IPS-18a (cell line): ENCODE measurements around the gene JAZF1.

ENCODE experiments used
- H3K27ac ChIP-seq: one replicate; pipeline ENCODE4 v1.5.1; 2013; ENCODE audit warnings: low read length
- H3K27me3 ChIP-seq: one replicate; pipeline ENCODE4 v1.6.1; 2013; ENCODE audit warnings: mild to moderate bottlenecking, low read length; ENCODE audit not compliant: control insufficient read depth, insufficient read depth
- H3K36me3 ChIP-seq: one replicate; pipeline ENCODE4 v1.6.1; 2013; ENCODE audit warnings: low read depth, low read length; ENCODE audit not compliant: control insufficient read depth
- H3K4me1 ChIP-seq: one replicate; pipeline ENCODE4 v1.6.1; 2013; ENCODE audit warnings: low read depth, low read length; ENCODE audit not compliant: control insufficient read depth
- H3K4me3 ChIP-seq: one replicate; pipeline ENCODE4 v1.5.1; 2013; ENCODE audit warnings: low read length
- H3K9ac ChIP-seq: one replicate; pipeline ENCODE4 v1.6.1; 2013; ENCODE audit warnings: mild to moderate bottlenecking, low read length, moderate library complexity
- H3K9me3 ChIP-seq: one replicate; pipeline ENCODE4 v1.6.1; 2013; ENCODE audit warnings: low read depth, low read length; ENCODE audit not compliant: control insufficient read depth

The JAZF1 gene

DNA sequence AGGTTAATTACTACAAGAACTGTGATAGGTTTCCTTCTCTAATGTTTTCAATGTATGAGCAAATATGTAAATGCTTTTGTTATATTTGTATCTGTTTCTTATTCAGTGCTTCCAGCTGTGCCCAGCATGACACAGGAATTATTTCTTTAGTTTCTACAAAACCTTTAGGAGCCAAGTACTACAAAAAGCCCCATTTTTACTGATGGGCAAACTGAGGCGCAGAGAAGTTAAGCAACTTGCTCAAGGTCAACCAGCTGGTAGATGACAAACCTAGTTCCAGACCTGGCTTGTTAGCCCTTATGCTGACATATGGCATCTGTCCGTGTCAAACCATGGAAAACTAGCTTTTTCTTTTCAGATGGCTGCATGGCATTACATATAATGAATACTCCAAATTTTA, 134.6 kb downstream of the JAZF1 start:
- no peaks in the 10 kb centered on the region for H3K36me3 ChIP-seq
- no peak overlapping the region for H3K4me3 ChIP-seq
- H3K27me3 ChIP-seq, result no peaks in the 10 kb centered on the region
- H3K27ac ChIP-seq, result no peak overlapping the region
- no peaks in the 10 kb centered on the region for H3K9me3 ChIP-seq
- H3K9ac ChIP-seq, result no peak overlapping the region
- H3K4me1 ChIP-seq, result no peaks in the 10 kb centered on the region

DNA sequence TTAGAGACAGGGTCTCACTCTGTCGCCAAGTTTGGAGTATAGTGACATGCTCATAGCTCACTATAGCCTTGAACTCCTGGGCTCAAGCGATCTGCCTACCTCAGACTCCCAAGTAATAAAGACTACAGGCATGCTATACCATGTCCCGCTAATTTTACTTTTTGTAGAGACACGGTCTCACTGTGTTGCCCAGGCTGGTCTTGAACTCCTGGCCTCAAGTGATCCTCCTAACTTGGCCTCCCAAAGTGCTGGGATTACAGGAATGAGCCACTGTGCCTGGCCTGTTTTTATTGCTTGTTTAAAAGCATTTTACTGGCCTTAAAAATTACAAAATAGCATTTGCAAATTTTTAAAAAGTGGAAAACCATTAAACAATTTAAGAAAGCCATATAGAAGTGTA, 135.0 kb downstream of the JAZF1 start:
- no peak overlapping the region for H3K9ac ChIP-seq

GRCh38 chr7:28044825-28045224, 135.8 kb downstream of the JAZF1 start:
- Histone ChIP-seq H3K27ac (no peak overlapping the region), H3K4me1 (no peaks in the 10 kb centered on the region), H3K4me3 (no peak overlapping the region), H3K9ac (no peak overlapping the region), H3K27me3 (no peaks in the 10 kb centered on the region), H3K9me3 (no peaks in the 10 kb centered on the region), H3K36me3 (no peaks in the 10 kb centered on the region)

More for the DNA sequence above, 135.0 kb downstream of the JAZF1 start:
- Histone ChIP-seq H3K4me3 (no peak overlapping the region), H3K36me3 (no peaks in the 10 kb centered on the region), H3K27ac (no peak overlapping the region), H3K4me1 (no peaks in the 10 kb centered on the region), H3K27me3 (no peaks in the 10 kb centered on the region), H3K9me3 (no peaks in the 10 kb centered on the region)

- Histone ChIP-seq H3K4me3 (no peak overlapping the region), H3K4me1 (no peaks in the 10 kb centered on the region), H3K9ac (no peak overlapping the region), H3K9me3 (no peaks in the 10 kb centered on the region), H3K27ac (no peak overlapping the region), H3K36me3 (no peaks in the 10 kb centered on the region), H3K27me3 (no peaks in the 10 kb centered on the region)
Observed at GRCh38 chr7:28042721-28043120, 137.9 kb downstream of the JAZF1 start.

DNA sequence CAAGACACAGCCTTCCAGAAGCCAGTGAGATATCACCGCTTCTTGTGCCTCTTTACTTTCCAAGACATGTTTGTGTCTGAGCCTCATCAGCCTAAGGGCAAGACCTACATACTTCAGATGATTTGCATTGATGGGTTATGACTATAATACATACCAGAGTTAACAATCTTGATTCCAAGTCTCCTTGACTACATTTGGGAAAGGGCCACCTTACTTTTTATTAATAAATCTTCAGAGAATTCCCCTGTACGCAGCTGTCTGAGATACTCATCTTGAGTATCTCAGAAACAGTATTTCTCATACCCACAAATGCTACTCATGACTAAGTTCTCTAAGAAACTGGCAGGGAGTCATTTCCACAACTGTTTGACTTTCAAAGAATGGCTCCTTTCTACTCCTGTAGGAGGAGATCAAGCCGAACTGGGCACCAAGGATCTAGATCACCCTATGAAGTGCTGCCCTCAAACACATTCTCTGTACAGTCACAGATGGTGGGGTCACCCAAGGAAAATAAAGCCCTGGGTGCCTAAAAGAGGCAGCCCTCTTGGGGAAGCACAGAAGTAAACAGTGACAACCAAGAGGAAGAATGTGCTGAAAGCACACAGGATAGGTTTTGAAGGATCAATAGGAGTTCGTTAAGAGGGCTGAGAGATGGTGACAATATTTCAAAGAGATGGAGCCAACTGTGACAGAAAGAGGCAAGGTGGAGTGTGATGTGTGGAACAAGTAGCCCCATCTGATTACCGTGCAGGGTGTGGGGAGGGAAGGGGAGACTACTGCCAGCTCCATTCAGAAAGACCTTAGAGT, 138.9 kb downstream of the JAZF1 start:
- Histone ChIP-seq H3K4me3 (no peak overlapping the region), H3K9ac (no peak overlapping the region), H3K4me1 (no peaks in the 10 kb centered on the region), H3K36me3 (no peaks in the 10 kb centered on the region), H3K27ac (no peak overlapping the region), H3K27me3 (no peaks in the 10 kb centered on the region), H3K9me3 (no peaks in the 10 kb centered on the region)

DNA sequence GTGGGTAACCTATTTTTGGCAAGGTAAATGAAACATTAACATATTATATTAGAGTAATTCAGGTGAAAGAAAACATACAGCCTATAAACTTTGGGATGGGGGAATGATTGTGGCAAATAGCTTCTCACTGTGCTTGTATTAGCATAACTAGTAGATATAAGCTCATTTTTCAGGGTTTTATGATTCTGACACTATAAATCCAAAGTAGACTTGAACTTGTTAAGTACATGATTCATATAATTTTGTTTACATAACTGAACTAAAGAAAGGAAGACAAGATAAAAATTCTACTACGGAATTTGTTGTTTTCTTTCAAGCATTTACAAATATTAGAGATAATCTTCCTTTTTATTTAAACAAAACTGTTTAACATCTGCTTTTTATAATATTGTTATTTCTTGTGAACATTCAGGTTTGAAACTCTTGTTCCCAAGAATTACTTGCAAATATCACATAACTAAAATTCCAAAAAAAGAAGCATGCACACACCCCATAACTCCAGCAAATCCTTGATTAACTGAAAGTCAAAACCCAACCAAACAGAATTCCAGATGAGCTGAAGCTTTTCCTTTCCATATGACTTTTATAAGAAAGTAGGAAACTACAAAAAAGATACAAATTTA, 142.3 kb downstream of the JAZF1 start:
- no peaks in the 10 kb centered on the region for H3K36me3 ChIP-seq
- no peaks in the 10 kb centered on the region for H3K27me3 ChIP-seq
- no peaks in the 10 kb centered on the region for H3K4me1 ChIP-seq
- no peaks in the 10 kb centered on the region for H3K9me3 ChIP-seq
- no peak overlapping the region for H3K27ac ChIP-seq
- H3K9ac ChIP-seq, result no peak overlapping the region
- H3K4me3 ChIP-seq, result no peak overlapping the region

DNA sequence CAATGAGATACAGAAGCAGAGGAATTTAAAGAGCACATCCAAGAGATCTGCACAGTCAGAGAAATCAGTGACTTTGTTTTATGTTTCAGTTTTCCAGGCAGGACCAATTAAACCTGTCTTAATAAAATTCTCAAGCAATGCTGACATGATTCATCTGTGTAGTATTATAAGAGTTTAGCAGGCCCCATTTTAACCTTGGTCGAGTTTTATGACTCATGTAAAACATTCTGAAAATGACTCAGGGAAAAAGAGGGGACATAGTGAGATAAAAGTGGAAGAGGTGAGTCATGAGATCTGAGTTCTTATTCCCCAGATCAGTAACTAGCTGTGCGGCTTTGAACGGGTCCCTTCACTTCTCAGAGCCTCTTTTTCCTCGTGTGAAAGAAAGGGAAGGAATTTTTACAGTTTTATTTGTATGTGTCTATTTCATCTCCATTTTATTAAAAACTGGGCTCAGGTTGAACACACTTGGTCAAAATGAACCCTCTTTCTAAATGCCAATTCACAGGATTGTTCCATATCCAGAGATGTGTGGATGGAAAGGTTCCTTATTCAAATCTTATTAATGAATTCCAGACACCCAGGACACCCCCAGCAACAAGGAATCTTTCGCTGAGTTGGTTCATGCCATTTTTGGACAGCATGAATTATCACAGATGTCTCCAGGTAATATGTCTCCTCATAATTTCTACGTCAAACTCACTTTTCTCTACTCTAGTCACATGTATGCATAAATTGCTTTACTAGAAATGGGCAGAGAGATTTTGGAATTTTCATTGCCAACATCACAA, 143.2 kb downstream of the JAZF1 start:
- no peaks in the 10 kb centered on the region for H3K27me3 ChIP-seq
- H3K9me3 ChIP-seq, result no peaks in the 10 kb centered on the region
- H3K36me3 ChIP-seq, result no peaks in the 10 kb centered on the region
- H3K4me1 ChIP-seq, result no peaks in the 10 kb centered on the region
- no peak overlapping the region for H3K4me3 ChIP-seq
- no peak overlapping the region for H3K27ac ChIP-seq
- H3K9ac ChIP-seq, result no peak overlapping the region

- Histone ChIP-seq H3K9ac (no peak overlapping the region), H3K27ac (no peak overlapping the region), H3K36me3 (no peaks in the 10 kb centered on the region), H3K27me3 (no peaks in the 10 kb centered on the region), H3K4me3 (no peak overlapping the region), H3K9me3 (no peaks in the 10 kb centered on the region), H3K4me1 (no peaks in the 10 kb centered on the region)
Observed at GRCh38 chr7:28036696-28037095, 143.9 kb downstream of the JAZF1 start.

DNA sequence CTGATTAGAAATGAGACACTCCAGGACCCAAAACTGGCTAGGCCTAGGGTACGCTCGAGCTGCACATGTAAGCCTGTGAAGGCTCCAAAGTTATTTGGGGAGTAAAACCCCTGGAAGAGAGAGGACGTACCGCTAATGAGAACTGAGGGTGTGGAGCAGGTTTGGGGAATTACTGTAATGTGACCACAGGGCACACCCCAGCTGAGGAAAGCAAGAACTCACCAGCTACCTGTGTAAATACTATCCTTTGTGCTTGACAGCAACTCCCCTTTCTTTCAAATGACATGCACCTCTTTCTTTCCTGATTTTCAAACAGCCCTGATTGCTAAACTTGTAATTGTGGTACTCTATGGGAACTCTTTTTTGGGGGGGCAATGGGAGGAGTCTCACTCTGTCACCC, 147.2 kb downstream of the JAZF1 start:
- H3K36me3 ChIP-seq, result no peaks in the 10 kb centered on the region
- H3K9ac ChIP-seq, result no peak overlapping the region
- H3K27me3 ChIP-seq, result no peaks in the 10 kb centered on the region
- no peak overlapping the region for H3K4me3 ChIP-seq
- H3K27ac ChIP-seq, result no peak overlapping the region
- H3K4me1 ChIP-seq, result no peaks in the 10 kb centered on the region
- no peaks in the 10 kb centered on the region for H3K9me3 ChIP-seq

DNA sequence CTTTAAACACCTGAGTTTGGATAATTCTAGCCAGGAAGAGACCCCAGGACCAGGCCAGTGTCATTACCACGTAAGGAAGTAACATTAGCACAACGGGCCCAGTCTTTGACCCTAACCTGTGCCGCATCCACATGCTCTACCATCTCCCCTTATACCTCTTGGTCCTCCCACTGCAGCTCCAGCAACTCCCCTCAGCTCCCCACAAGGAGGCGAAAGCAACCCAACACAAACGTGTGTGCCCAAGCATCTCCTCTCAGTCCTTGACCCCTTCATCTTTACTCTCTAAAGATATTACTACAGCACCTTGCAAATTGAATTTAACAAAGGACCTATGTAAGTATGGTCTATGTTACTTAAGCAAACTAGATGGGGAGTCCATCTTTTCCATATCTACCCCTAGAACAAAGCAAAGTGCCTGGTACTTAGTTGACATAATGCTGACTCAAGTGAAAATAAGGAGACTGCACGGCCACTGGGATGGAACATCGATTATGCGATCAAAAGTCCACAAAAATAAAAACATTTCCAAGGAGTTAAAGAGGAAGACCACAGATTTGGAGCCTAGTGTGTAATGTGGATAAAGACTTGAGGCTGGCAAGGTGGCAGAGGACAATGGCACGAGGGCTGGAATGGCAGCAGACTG, 147.7 kb downstream of the JAZF1 start:
- no peak overlapping the region for H3K27ac ChIP-seq
- H3K4me3 ChIP-seq, result no peak overlapping the region
- no peaks in the 10 kb centered on the region for H3K27me3 ChIP-seq
- H3K9ac ChIP-seq, result no peak overlapping the region
- H3K36me3 ChIP-seq, result no peaks in the 10 kb centered on the region
- no peaks in the 10 kb centered on the region for H3K4me1 ChIP-seq
- H3K9me3 ChIP-seq, result no peaks in the 10 kb centered on the region

DNA sequence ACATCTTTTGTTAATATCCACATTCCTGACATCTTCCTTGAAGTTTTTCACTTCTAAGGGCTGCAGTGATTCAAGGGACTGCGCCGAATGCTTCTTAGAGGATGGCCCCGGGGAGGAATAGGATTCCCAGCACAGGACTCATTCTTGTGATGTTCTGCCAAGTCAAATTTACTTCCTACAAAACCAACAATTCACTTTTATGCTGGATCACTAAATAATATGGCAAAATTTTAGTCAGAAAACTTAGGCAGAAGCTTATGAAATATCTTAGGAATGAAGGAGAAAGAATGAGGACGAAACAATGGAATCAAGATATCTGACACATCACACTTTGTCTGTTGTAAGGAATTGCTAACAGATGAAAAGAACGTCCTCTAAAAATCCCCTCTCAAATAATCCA, 151.5 kb downstream of the JAZF1 start:
- H3K27me3 ChIP-seq, result no peaks in the 10 kb centered on the region
- no peak overlapping the region for H3K9ac ChIP-seq
- H3K4me1 ChIP-seq, result no peaks in the 10 kb centered on the region
- H3K4me3 ChIP-seq, result no peak overlapping the region
- no peaks in the 10 kb centered on the region for H3K9me3 ChIP-seq
- no peaks in the 10 kb centered on the region for H3K36me3 ChIP-seq
- H3K27ac ChIP-seq, result no peak overlapping the region
